NCI-H1436 treated with DMSO at 0.1 percent for 48 hours (cell line): ENCODE data around the gene MALT1.

Experiments
- DNase-seq: peaks from one replicate; lab custom pipeline; 2025; lab: John Stamatoyannopoulos, UW

The MALT1 gene

GRCh38 chr18:58653814-58654509 lies 17.3 kb upstream of the MALT1 start:
- DNase-seq: no peak

- no peak for DNase-seq
These were observed 16.2 kb upstream of the MALT1 start for GRCh38 chr18:58654896-58655614.

- no peak for DNase-seq
These were observed 14.2 kb upstream of the MALT1 start for GRCh38 chr18:58657081-58657480.

GRCh38 chr18:58657494-58657893 lies 13.8 kb upstream of the MALT1 start:
- no peak for DNase-seq

GRCh38 chr18:58659691-58660090 lies 11.6 kb upstream of the MALT1 start:
- DNase-seq: no peak

GRCh38 chr18:58660915-58661314 lies 10.3 kb upstream of the MALT1 start:
- no peak for DNase-seq

GRCh38 chr18:58661423-58661822 lies 9.8 kb upstream of the MALT1 start:
- no peak for DNase-seq

- no peak for DNase-seq
These were observed 9.1 kb upstream of the MALT1 start for GRCh38 chr18:58662118-58662517.

GRCh38 chr18:58666176-58666575 lies 5.1 kb upstream of the MALT1 start:
- DNase-seq: no peak

- no peak for DNase-seq
These were observed 3.1 kb upstream of the MALT1 start for GRCh38 chr18:58668211-58668610.

- DNase-seq: no peak
These were observed 2.4 kb upstream of the MALT1 start for GRCh38 chr18:58668897-58669296.

- peak; percentile 62 for DNase-seq
These were observed 1.4 kb upstream of the MALT1 start for GRCh38 chr18:58669731-58670378.

- no peak for DNase-seq
These were observed 708 bp upstream of the MALT1 start for GRCh38 chr18:58670404-58671110.

GRCh38 chr18:58671632-58672564 lies 633 bp downstream of the MALT1 start:
- no peak for DNase-seq

- DNase-seq: no peak
These were observed 2.9 kb downstream of the MALT1 start for GRCh38 chr18:58674159-58674558.

- DNase-seq: no peak
These were observed 3.7 kb downstream of the MALT1 start for GRCh38 chr18:58674863-58675472.

- no peak for DNase-seq
These were observed 5.0 kb downstream of the MALT1 start for GRCh38 chr18:58676270-58676669.

- DNase-seq: no peak
These were observed 11.3 kb downstream of the MALT1 start for GRCh38 chr18:58682429-58683069.

GRCh38 chr18:58687871-58688308 lies 16.6 kb downstream of the MALT1 start:
- DNase-seq: no peak

- DNase-seq: no peak
These were observed 19.0 kb downstream of the MALT1 start for GRCh38 chr18:58690259-58690658.
